Hepatocyte (in vitro differentiated cells): Measurements from ENCODE around the gene LRRN4CL. TPM values are rescaled to one million over a fixed set of nuclear protein-coding genes. Genes with fewer than 3 reads are reported as not detected.
A peak's percentile ranks its signal among the peaks of the same experiment; 100 is the strongest.

ENCODE experiments used
- DNase-seq: peaks from one replicate; pipeline ENCODE4 v3.0.0-alpha.2; 2016; ENCODE audit warnings: low spot score
- H2AFZ ChIP-seq: fragments of 200-600 bp; sonication (generic); 2 replicates; pipeline ENCODE4 v1.6.0; 2016; ENCODE audit warnings: antibody characterized with exemption, mild to moderate bottlenecking
- H3K27ac ChIP-seq: fragments of 200-600 bp; sonication (generic); 2 replicates; pipeline ENCODE4 v1.5.1; 2016; ENCODE audit warnings: mild to moderate bottlenecking
- H3K27me3 ChIP-seq: fragments of 200-600 bp; sonication (generic); 2 replicates; pipeline ENCODE4 v1.6.1; 2016
- H3K36me3 ChIP-seq: fragments of 200-600 bp; sonication (generic); replicated peaks from 2 replicates; pipeline ENCODE4 v1.5.1; 2016; ENCODE audit warnings: low read depth; ENCODE audit not compliant: insufficient read depth
- H3K4me1 ChIP-seq: fragments of 200-600 bp; sonication (generic); 2 replicates; pipeline ENCODE4 v1.5.1; 2016; ENCODE audit warnings: mild to moderate bottlenecking, moderate library complexity; ENCODE audit not compliant: insufficient read depth
- H3K4me2 ChIP-seq: fragments of 200-600 bp; sonication (generic); 2 replicates; pipeline ENCODE4 v1.6.0; 2016
- H3K4me3 ChIP-seq: fragments of 200-600 bp; sonication (generic); 2 replicates; pipeline ENCODE4 v1.5.1; 2016; ENCODE audit warnings: mild to moderate bottlenecking
- H3K79me2 ChIP-seq: fragments of 200-600 bp; sonication (generic); 2 replicates; pipeline ENCODE4 v1.6.0; 2017; ENCODE audit warnings: mild to moderate bottlenecking
- H3K9me2 ChIP-seq: fragments of 200-600 bp; sonication (generic); replicated peaks from 2 replicates; pipeline ENCODE4 v1.6.0; 2017; ENCODE audit warnings: mild to moderate bottlenecking; ENCODE audit not compliant: insufficient read depth
- H3K9me3 ChIP-seq: fragments of 200-600 bp; sonication (generic); 2 replicates; pipeline ENCODE4 v1.5.1; 2016; ENCODE audit warnings: low read depth, mild to moderate bottlenecking
- H4K20me1 ChIP-seq: fragments of 200-600 bp; sonication (generic); 2 replicates; pipeline ENCODE4 v1.6.0; 2016; ENCODE audit warnings: mild to moderate bottlenecking; ENCODE audit not compliant: insufficient read depth, poor library complexity, severe bottlenecking
- CTCF ChIP-seq: fragments of 200-600 bp; sonication (generic); IDR thresholded peaks from 2 replicates; pipeline ENCODE4 v1.5.1; 2016; ENCODE audit warnings: antibody characterized with exemption, mild to moderate bottlenecking; ENCODE audit not compliant: poor library complexity
- EZH2 ChIP-seq: fragments of 200-600 bp; sonication (generic); IDR thresholded peaks from 2 replicates; pipeline ENCODE4 v1.6.1; 2016; ENCODE audit warnings: antibody characterized with exemption, mild to moderate bottlenecking, borderline replicate concordance
- EZH2phosphoT487 ChIP-seq: fragments of 200-600 bp; sonication (generic); IDR thresholded peaks from one replicate; pipeline ENCODE4 v1.6.1; 2018; ENCODE audit warnings: antibody characterized with exemption, mild to moderate bottlenecking, low read depth, moderate library complexity; ENCODE audit not compliant: unreplicated experiment, severe bottlenecking
- WGBS: methylation state at CpG from one replicate; pipeline ENCODE4 v1.1.6; 2016; ENCODE audit warnings: low lambda C conversion rate; ENCODE audit errors: missing lambda C conversion rate; 5-methylcytosine and 5-hydroxymethylcytosine counted together
- polyA plus RNA-seq: library from polyadenylated mRNA; unstranded; fragments of >200 nt; fragmentation: Nextera tagmentation; extraction: Ambion mirVana; gene quantifications from 2 replicates; pipeline ENCODE4 v1.2.1, GENCODE V29; 2016
- total RNA-seq: library from RNA; depleted of rRNA; stranded (reverse); fragments of >200 nt; gene quantifications from 2 replicates; pipeline ENCODE4 v1.2.3, GENCODE V29; 2014

The LRRN4CL gene
- total and polyA plus RNA-seq, 2 experiments from 2014 or later, result 0.40 to 0.41 TPM

GRCh38 chr11:62708392-62708791 lies 19.1 kb upstream of the LRRN4CL start:
- Histone ChIP-seq H2AFZ (peak overlapping the region; percentile 67), H3K27ac (peak overlapping the region; percentile 96), H3K4me1 (peaks cover 50% of the 10 kb centered on the region), H3K4me2 (peak overlapping the region; percentile 83), H3K79me2 (peaks cover 25% of the 10 kb centered on the region), H3K36me3 (no peaks in the 10 kb centered on the region), H3K9me3 (no peaks in the 10 kb centered on the region), H3K27me3 (no peaks in the 10 kb centered on the region), H3K9me2 (no peaks in the 10 kb centered on the region), H3K4me3 (peak overlapping the region; percentile 34), H4K20me1 (no peaks in the 10 kb centered on the region)
- no peak for TF ChIP-seq CTCF
- TF ChIP-seq EZH2, result no peak
- TF ChIP-seq EZH2phosphoT487, result no peak
- no peak for DNase-seq
- 68% methylated on average over 5 of the region's 5 CpGs for WGBS

- Histone ChIP-seq H3K4me3 (peak within 1 kb of the TSS; percentile 12), H3K27me3 (no peaks in the 10 kb centered on the region), H4K20me1 (no peaks in the 10 kb centered on the region), H3K4me2 (peak within 1 kb of the TSS; percentile 85), H3K27ac (peak within 1 kb of the TSS; percentile 96), H3K9me3 (no peaks in the 10 kb centered on the region), H3K36me3 (no peaks in the 10 kb centered on the region), H3K4me1 (peaks cover 42% of the 10 kb centered on the region), H3K9me2 (no peaks in the 10 kb centered on the region), H2AFZ (peak within 1 kb of the TSS; percentile 19), H3K79me2 (peaks cover 25% of the 10 kb centered on the region)
- 60% methylated on average over 10 of the region's 10 CpGs for WGBS
- TF ChIP-seq CTCF (no peak), EZH2 (no peak), EZH2phosphoT487 (no peak)
- DNase-seq, result peak; percentile 31
Observed at GRCh38 chr11:62707277-62707861, 18.0 kb upstream of the LRRN4CL start, which contains the start of the genes BSCL2 and GNG3. TSS of gene BSCL2 (minus strand) at chr11:62707424. CDS start at chr11:62707195, 229 bp downstream. TSS of gene GNG3 (plus strand) at chr11:62707676. CDS start at chr11:62708296, 620 bp downstream.

- H3K4me1 ChIP-seq, result peaks cover 37% of the 10 kb centered on the region
- H2AFZ ChIP-seq, result no peak overlapping the region
- no peaks in the 10 kb centered on the region for H3K27me3 ChIP-seq
- H3K4me3 ChIP-seq, result peak overlapping the region; percentile 12
- H3K27ac ChIP-seq, result peak overlapping the region; percentile 65
- H3K9me2 ChIP-seq, result no peaks in the 10 kb centered on the region
- no peaks in the 10 kb centered on the region for H3K9me3 ChIP-seq
- DNase-seq, result no peak
- no peak for TF ChIP-seq EZH2
- no peak for TF ChIP-seq CTCF
- TF ChIP-seq EZH2phosphoT487, result no peak
- peak overlapping the region; percentile 85 for H3K4me2 ChIP-seq
- H3K36me3 ChIP-seq, result no peaks in the 10 kb centered on the region
- H3K79me2 ChIP-seq, result peaks cover 25% of the 10 kb centered on the region
- WGBS, result 55% methylated on average over 8 of the region's 8 CpGs
- no peaks in the 10 kb centered on the region for H4K20me1 ChIP-seq
Observed at GRCh38 chr11:62706850-62707247, 17.5 kb upstream of the LRRN4CL start.
